ENCODE results near the gene ADCY10.

DNA sequence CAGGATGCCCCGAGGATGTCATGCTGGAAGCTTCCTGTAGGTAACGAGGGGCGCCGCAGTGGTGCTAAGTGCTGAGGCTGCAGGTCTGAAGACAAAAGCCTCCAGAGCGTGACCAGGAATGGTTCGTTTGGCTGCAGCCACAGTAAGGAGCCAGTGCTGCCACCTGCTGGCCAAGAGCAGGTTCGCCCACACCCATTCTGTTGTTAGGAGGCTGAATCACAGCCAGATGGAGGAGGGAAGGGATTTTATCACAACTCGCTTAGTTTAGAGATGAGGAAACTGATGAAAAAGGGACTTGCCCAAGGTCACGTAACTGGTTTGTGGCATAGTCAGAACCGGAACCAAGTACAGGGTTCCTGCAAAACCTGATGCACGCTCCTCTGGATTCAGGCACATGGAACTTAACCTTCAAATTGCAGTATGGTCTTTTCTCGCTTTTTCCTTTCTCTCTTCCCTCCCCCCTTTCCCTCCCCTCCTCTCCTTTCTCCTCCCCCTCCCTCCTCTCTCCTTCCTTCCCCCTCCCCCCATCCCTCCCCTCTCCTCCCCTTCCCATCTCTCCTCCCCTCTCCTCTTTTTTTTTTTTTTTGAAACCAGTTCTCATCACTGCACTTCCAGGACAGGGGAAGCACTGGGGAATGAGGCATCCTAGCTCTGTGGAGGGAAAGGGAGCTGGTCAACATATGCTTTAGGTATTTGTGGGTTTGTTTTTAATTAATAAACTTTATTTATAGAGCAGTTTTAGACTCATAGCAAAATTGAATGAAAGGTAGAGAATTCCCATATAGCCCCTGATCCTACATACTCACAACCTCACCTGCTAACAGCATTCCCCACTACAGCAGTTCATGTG lies 110.4 kb downstream of the ADCY10 start:
- TF ChIP-seq POLR2A (IDR thresholded peaks at IDR 0.05) (no peak), POLR2AphosphoS5 (IDR thresholded peaks at IDR 0.05) (peak; percentile 87)
